Osteocyte (in vitro differentiated cells): ENCODE measurements around the gene DENND4A. TPM values are rescaled to one million over a fixed set of nuclear protein-coding genes. Genes with fewer than 3 reads are reported as not detected.

ENCODE experiments used
- DNase-seq: peaks from one replicate; pipeline ENCODE4 v3.0.0; 2021; ENCODE audit warnings: mixed read lengths; ENCODE audit not compliant: unreplicated experiment; ENCODE audit errors: extremely low spot score
- H3K27ac Mint-ChIP-seq: one replicate; pipeline ENCODE4 v1.8.0; 2021; ENCODE audit warnings: mild to moderate bottlenecking, mixed read lengths; ENCODE audit not compliant: unreplicated experiment
- H3K27me3 Mint-ChIP-seq: one replicate; pipeline ENCODE4 v1.8.0; 2021; ENCODE audit warnings: mixed read lengths; ENCODE audit not compliant: unreplicated experiment
- H3K36me3 Mint-ChIP-seq: one replicate; pipeline ENCODE4 v1.8.0; 2021; ENCODE audit warnings: mixed read lengths; ENCODE audit not compliant: unreplicated experiment
- H3K4me1 Mint-ChIP-seq: one replicate; pipeline ENCODE4 v1.8.0; 2021; ENCODE audit warnings: mixed read lengths; ENCODE audit not compliant: unreplicated experiment
- H3K4me3 Mint-ChIP-seq: one replicate; pipeline ENCODE4 v1.8.0; 2021; ENCODE audit warnings: mild to moderate bottlenecking, moderate library complexity, mixed read lengths; ENCODE audit not compliant: unreplicated experiment
- H3K9me3 Mint-ChIP-seq: one replicate; pipeline ENCODE4 v1.8.0; 2021; ENCODE audit warnings: mixed read lengths; ENCODE audit not compliant: unreplicated experiment
- CTCF ChIP-seq: fragments of 200-600 bp; sonication (generic); IDR thresholded peaks from 2 replicates; pipeline ENCODE4 v1.5.0; 2021; ENCODE audit warnings: antibody characterized with exemption, mild to moderate bottlenecking, moderate library complexity
- total RNA-seq: library from RNA; stranded (reverse); gene quantifications from 2 replicates; pipeline ENCODE4 v1.2.1, GENCODE V29; 2021

DENND4A gene
- total RNA-seq, 1 donor from 2014 or later, result 24.5 TPM

GRCh38 chr15:65767895-65768294, 24.2 kb downstream of the DENND4A start:
- Mint-ChIP-seq H3K36me3 (no peaks in the 10 kb centered on the region), H3K9me3 (no peaks in the 10 kb centered on the region), H3K4me3 (no peak overlapping the region), H3K27ac (no peak overlapping the region), H3K4me1 (peaks cover 15% of the 10 kb centered on the region), H3K27me3 (no peaks in the 10 kb centered on the region)
- DNase-seq, result no peak
- no peak for TF ChIP-seq CTCF

- Mint-ChIP-seq H3K27me3 (no peaks in the 10 kb centered on the region), H3K27ac (no peak overlapping the region), H3K4me1 (peaks cover 16% of the 10 kb centered on the region), H3K36me3 (no peaks in the 10 kb centered on the region), H3K4me3 (no peak overlapping the region), H3K9me3 (no peaks in the 10 kb centered on the region)
- no peak for TF ChIP-seq CTCF
- no peak for DNase-seq
Observed at GRCh38 chr15:65767264-65767595, 24.9 kb downstream of the DENND4A start.

GRCh38 chr15:65766422-65767263, 25.4 kb downstream of the DENND4A start:
- no peak for DNase-seq
- Mint-ChIP-seq H3K27ac (no peak overlapping the region), H3K4me3 (no peak overlapping the region), H3K4me1 (peaks cover 16% of the 10 kb centered on the region), H3K36me3 (no peaks in the 10 kb centered on the region), H3K27me3 (no peaks in the 10 kb centered on the region), H3K9me3 (no peaks in the 10 kb centered on the region)
- TF ChIP-seq CTCF, result no peak

GRCh38 chr15:65765106-65765505, 27.0 kb downstream of the DENND4A start:
- H3K27me3 Mint-ChIP-seq, result no peaks in the 10 kb centered on the region
- no peak for TF ChIP-seq CTCF
- no peak overlapping the region for H3K27ac Mint-ChIP-seq
- H3K4me3 Mint-ChIP-seq, result no peak overlapping the region
- H3K4me1 Mint-ChIP-seq, result peaks cover 22% of the 10 kb centered on the region
- no peaks in the 10 kb centered on the region for H3K9me3 Mint-ChIP-seq
- no peak for DNase-seq
- H3K36me3 Mint-ChIP-seq, result no peaks in the 10 kb centered on the region

- no peaks in the 10 kb centered on the region for H3K27me3 Mint-ChIP-seq
- no peak overlapping the region for H3K4me3 Mint-ChIP-seq
- TF ChIP-seq CTCF, result no peak
- peak overlapping the region; percentile 1 for H3K27ac Mint-ChIP-seq
- H3K9me3 Mint-ChIP-seq, result no peaks in the 10 kb centered on the region
- no peak for DNase-seq
- H3K36me3 Mint-ChIP-seq, result peaks cover 3% of the 10 kb centered on the region
- peaks cover 22% of the 10 kb centered on the region for H3K4me1 Mint-ChIP-seq
Observed at GRCh38 chr15:65762914-65763787, 28.9 kb downstream of the DENND4A start.
